K562 (cell line): ENCODE measurements around the gene TENT4A. TPM values are rescaled to one million over a fixed set of nuclear protein-coding genes. Genes with fewer than 3 reads are reported as not detected.
A peak's percentile ranks its signal among the peaks of the same experiment; 100 is the strongest.

ENCODE experiments used
- CREBBP ChIP-seq: IDR thresholded peaks from one replicate; pipeline ENCODE4 v1.6.1; 2012; ENCODE audit warnings: low read depth, mild to moderate bottlenecking, control low read depth, inconsistent platforms, low read length
- DMBX1 ChIP-seq: fragments of 250-450 bp; sonication (Bioruptor Pico); IDR thresholded peaks from 2 replicates; pipeline ENCODE4 v1.8.0; 2022; ENCODE audit warnings: inconsistent platforms, mild to moderate bottlenecking, moderate library complexity, borderline replicate concordance
- EGR1 ChIP-seq: fragments of 450-650 bp; conservative IDR thresholded peaks from 2 replicates; pipeline ENCODE4 v1.6.1; 2017; ENCODE audit warnings: mild to moderate bottlenecking
- RB1 ChIP-seq: fragments of 450-650 bp; IDR thresholded peaks from 2 replicates; pipeline ENCODE4 v1.6.1; 2017; ENCODE audit warnings: low read depth, mild to moderate bottlenecking
- RBM22 ChIP-seq: fragments of 200-400 bp; formaldehyde crosslinking; IDR thresholded peaks from 2 replicates; pipeline ENCODE4 v1.6.1; 2018; ENCODE audit warnings: low read length, low read depth; ENCODE audit not compliant: poor library complexity, severe bottlenecking
- SETDB1 ChIP-seq: IDR thresholded peaks from one replicate; pipeline ENCODE4 v1.6.1; 2012; ENCODE audit warnings: low read length, control low read depth, inconsistent platforms
- SFPQ ChIP-seq: fragments of 200-400 bp; formaldehyde crosslinking; IDR thresholded peaks from 2 replicates; pipeline ENCODE4 v1.6.1; 2017; ENCODE audit warnings: mild to moderate bottlenecking, low read depth, low read length, moderate library complexity
- SRSF3 ChIP-seq: fragments of 200-400 bp; formaldehyde crosslinking; IDR thresholded peaks from 2 replicates; pipeline ENCODE4 v1.6.1; 2016; ENCODE audit warnings: mild to moderate bottlenecking, low read length, moderate library complexity; ENCODE audit not compliant: insufficient read depth
- TFAP4 ChIP-seq: sonication (generic); formaldehyde crosslinking; IDR thresholded peaks from 2 replicates; pipeline ENCODE4 v1.8.0; 2022; ENCODE audit warnings: missing genetic modification reagents, mild to moderate bottlenecking, moderate library complexity, borderline replicate concordance
- UBTF ChIP-seq, 2 experiments: IDR thresholded peaks; 2 replicates each; pipeline ENCODE4 v1.6.1; 2012; ENCODE audit warnings: improper control_type of control experiment in 2 of 2, low read depth in 2 of 2, low read length in 2 of 2, borderline replicate concordance in 1 of 2
- ZBTB7A ChIP-seq: IDR thresholded peaks from 2 replicates; pipeline ENCODE4 v1.6.1; 2011; ENCODE audit warnings: low read depth, mild to moderate bottlenecking, low read length, moderate library complexity, borderline replicate concordance; ENCODE audit not compliant: control insufficient read depth
- ZKSCAN1 ChIP-seq: fragments of 150-350 bp; IDR thresholded peaks from 2 replicates; pipeline ENCODE4 v1.6.1; 2016; ENCODE audit warnings: low read depth, low read length
- ZNF165 ChIP-seq: fragments of 250-450 bp; sonication (Bioruptor Pico); IDR thresholded peaks from 2 replicates; pipeline ENCODE4 v1.4.0; 2020; ENCODE audit warnings: borderline replicate concordance
- ZNF395 ChIP-seq: fragments of 200-800 bp; sonication (Bioruptor generic); IDR thresholded peaks from 2 replicates; pipeline ENCODE4 v1.6.1; 2017; ENCODE audit warnings: missing genetic modification characterization, missing compliant biosample characterization
- ZNF57 ChIP-seq: fragments of 450-650 bp; formaldehyde crosslinking; IDR thresholded peaks from 2 replicates; pipeline ENCODE4 v1.4.0; 2020; ENCODE audit warnings: mild to moderate bottlenecking, moderate library complexity
- polyA plus RNA-seq, 8 experiments: library from polyadenylated mRNA; depleted of rRNA in 4 of 8; stranded (reverse) in 5 of 8; unstranded in 3 of 8; fragments of >200 nt; fragmentation: Nextera tagmentation in 2 of 8; fragmentation: Illumina TruSeq in 1 of 8; extraction: Ambion mirVana in 2 of 8; extraction: Trizol in 1 of 8; gene quantifications; 2 replicates each; pipeline versions ENCODE4 v1.2.1 to v1.2.3, GENCODE V29; 2011 to 2014; ENCODE audit warnings: inconsistent platforms in 1 of 8, missing spikeins in 1 of 8
- total RNA-seq, 7 experiments: library from RNA; depleted of rRNA in 6 of 7; stranded (reverse); fragments of >200 nt in 6 of 7; fragmentation: Illumina TruSeq in 2 of 7; extraction: Trizol in 2 of 7; gene quantifications; 2 replicates each; pipeline versions ENCODE4 v1.2.1 to v1.2.3, GENCODE V29; 2011 to 2021; ENCODE audit warnings: low replicate concordance in 1 of 7
- TF ChIP-seq, protein P1 (sequence below): fragments of 150-350 bp; conservative IDR thresholded peaks from 2 replicates; pipeline ENCODE4 v1.6.1; 2014; ENCODE audit warnings: low read length

Gene TENT4A
- total and polyA plus RNA-seq, 9 of the 15 experiments (the other 6 are each of a cell fraction or from before 2014, with no cell fraction given), result 1.3 to 27.3 (median 13.0) TPM

DNA sequence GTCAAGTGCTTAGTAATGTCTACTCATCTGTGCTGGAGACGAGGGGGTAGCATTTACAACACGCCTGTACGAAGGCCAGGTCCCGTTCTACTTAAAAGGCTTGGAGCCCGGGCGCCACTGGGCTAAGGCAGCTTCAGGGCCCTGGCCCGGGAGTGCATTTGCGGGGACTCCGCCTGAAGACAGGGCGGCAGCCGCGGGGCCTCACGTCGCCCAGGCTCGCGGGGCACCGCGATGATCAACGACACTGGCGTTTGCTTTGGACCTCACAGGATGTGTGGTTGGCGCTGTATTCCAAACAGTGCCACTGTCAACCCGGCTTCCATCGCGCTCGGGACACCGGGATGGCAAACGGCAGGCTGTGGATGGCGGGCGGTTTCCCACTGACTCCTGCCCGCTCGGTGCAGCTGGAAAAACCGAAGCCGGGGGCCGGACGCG lies 1.1 kb upstream of the TENT4A start (continued):
- TF ChIP-seq UBTF (IDR thresholded peaks at IDR 0.05; ENCODE audit: borderline replicate concordance in 1 of 2, low read depth in 2 of 2, low read length in 2 of 2) (peak in 1 of 2 experiments; percentile 66; a peak in 1 of 4 replicates), SRSF3 (no peak), EGR1 (no peak), CREBBP (no peak), ZNF165 (CRISPR knock-in tag) (no peak), DMBX1 (no peak), SFPQ (no peak), ZNF395 (CRISPR knock-in tag) (0 out of 2 replicates have a peak, but pooled peaks have one; percentile 11), ZNF57 (CRISPR knock-in tag) (no peak), RBM22 (peak; percentile 18), SETDB1 (no peak), ZBTB7A (no peak), ZKSCAN1 (0 out of 2 replicates have a peak, but pooled peaks have one; percentile 28), TFAP4 (CRISPR knock-in tag) (0 out of 2 replicates have a peak, but pooled peaks have one; percentile 15), RB1 (no peak)
- TF ChIP-seq, protein P1, sequence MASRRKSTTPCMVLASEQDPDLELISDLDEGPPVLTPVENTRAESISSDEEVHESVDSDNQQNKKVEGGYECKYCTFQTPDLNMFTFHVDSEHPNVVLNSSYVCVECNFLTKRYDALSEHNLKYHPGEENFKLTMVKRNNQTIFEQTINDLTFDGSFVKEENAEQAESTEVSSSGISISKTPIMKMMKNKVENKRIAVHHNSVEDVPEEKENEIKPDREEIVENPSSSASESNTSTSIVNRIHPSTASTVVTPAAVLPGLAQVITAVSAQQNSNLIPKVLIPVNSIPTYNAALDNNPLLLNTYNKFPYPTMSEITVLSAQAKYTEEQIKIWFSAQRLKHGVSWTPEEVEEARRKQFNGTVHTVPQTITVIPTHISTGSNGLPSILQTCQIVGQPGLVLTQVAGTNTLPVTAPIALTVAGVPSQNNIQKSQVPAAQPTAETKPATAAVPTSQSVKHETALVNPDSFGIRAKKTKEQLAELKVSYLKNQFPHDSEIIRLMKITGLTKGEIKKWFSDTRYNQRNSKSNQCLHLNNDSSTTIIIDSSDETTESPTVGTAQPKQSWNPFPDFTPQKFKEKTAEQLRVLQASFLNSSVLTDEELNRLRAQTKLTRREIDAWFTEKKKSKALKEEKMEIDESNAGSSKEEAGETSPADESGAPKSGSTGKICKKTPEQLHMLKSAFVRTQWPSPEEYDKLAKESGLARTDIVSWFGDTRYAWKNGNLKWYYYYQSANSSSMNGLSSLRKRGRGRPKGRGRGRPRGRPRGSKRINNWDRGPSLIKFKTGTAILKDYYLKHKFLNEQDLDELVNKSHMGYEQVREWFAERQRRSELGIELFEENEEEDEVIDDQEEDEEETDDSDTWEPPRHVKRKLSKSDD, result no peak
